ENCODE results near the gene PDLIM7. TPM values are rescaled to one million over a fixed set of nuclear protein-coding genes. Genes with fewer than 3 reads are reported as not detected.

Gene PDLIM7
- polyA plus RNA-seq, 1 of the 3 experiments (the other 2 are of a cell fraction): 206 TPM

- H3K9me3 ChIP-seq: no peaks in the 10 kb centered on the region
- CTCF ChIA-PET: interaction anchor here (0.8 to 15.5 kb wide), 8 partner anchors 11 to 74 kb away, joined by 3 to 318 read pairs (median 44); partner anchors contain the start of genes PDLIM7 and PFN3
- WGBS (ENCODE audit: low lambda C conversion rate): 92% methylated on average over 12 of the region's 15 CpGs
- H3K36me3 ChIP-seq (replicated peaks in 1 of 2; ENCODE audit: control insufficient read depth in 1 of 2, insufficient read depth in 2 of 2, low read length in 1 of 2): peaks cover 5 to 13% of the 10 kb centered on the region in 2 experiments
- H3K4me3 ChIP-seq (ENCODE audit: low read depth in 2 of 2, low read length in 1 of 2): no peak overlapping the region
- no peak overlapping the region for H2AFZ ChIP-seq (ENCODE audit: low read depth)
- DNase-seq: no peak
- H3K79me2 ChIP-seq (ENCODE audit: insufficient read depth): peaks cover 23% of the 10 kb centered on the region
- no peak overlapping the region for H3K4me2 ChIP-seq
- H3F3A ChIP-seq (replicated peaks; ENCODE audit: insufficient read depth): peaks cover 21% of the 10 kb centered on the region
- no peak for TF ChIP-seq POLR2AphosphoS5 (IDR thresholded peaks at IDR 0.05; ENCODE audit: low read depth, low read length)
- TF ChIP-seq EZH2phosphoT487 (IDR thresholded peaks at IDR 0.05; ENCODE audit: borderline replicate concordance, low read depth): no peak
- TF ChIP-seq FOSL2 (IDR thresholded peaks at IDR 0.05; ENCODE audit: borderline replicate concordance, low read depth): no peak
- TF ChIP-seq, protein P1, sequence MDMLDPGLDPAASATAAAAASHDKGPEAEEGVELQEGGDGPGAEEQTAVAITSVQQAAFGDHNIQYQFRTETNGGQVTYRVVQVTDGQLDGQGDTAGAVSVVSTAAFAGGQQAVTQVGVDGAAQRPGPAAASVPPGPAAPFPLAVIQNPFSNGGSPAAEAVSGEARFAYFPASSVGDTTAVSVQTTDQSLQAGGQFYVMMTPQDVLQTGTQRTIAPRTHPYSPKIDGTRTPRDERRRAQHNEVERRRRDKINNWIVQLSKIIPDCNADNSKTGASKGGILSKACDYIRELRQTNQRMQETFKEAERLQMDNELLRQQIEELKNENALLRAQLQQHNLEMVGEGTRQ (IDR thresholded peaks at IDR 0.05; ENCODE audit: borderline replicate concordance, low read depth, low read length): no peak
- TF ChIP-seq, protein P2, sequence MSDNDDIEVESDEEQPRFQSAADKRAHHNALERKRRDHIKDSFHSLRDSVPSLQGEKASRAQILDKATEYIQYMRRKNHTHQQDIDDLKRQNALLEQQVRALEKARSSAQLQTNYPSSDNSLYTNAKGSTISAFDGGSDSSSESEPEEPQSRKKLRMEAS (IDR thresholded peaks at IDR 0.05; ENCODE audit: low read depth): no peak
- TF ChIP-seq JUND (IDR thresholded peaks at IDR 0.05): no peak
- TF ChIP-seq ELF1 (IDR thresholded peaks at IDR 0.05): no peak
- no peak for TF ChIP-seq GABPA (IDR thresholded peaks at IDR 0.05; ENCODE audit: low read depth)
- no peak for TF ChIP-seq MXI1 (IDR thresholded peaks at IDR 0.05; ENCODE audit: low read depth, low read length)
- TF ChIP-seq FOXJ3 (CRISPR knock-in tag; IDR thresholded peaks at IDR 0.05): no peak
- TF ChIP-seq TCF12 (IDR thresholded peaks at IDR 0.05): no peak
- TF ChIP-seq MEF2A (IDR thresholded peaks at IDR 0.05; ENCODE audit: borderline replicate concordance, low read depth): no peak
- H4K20me1 ChIP-seq (ENCODE audit: insufficient read depth): 0 out of 2 replicates have a peak, but pooled peaks cover 9% of the 10 kb centered on the region
- no peaks in the 10 kb centered on the region for H3K9me2 ChIP-seq
- H3K27me3 ChIP-seq (ENCODE audit: insufficient read depth): no peaks in the 10 kb centered on the region
- no peak overlapping the region for H3K27ac ChIP-seq (ENCODE audit: low read depth in 2 of 2, low read length in 1 of 2)
- peaks cover 11 to 24% of the 10 kb centered on the region in 2 experiments for H3K4me1 ChIP-seq (ENCODE audit: control insufficient read depth in 1 of 2, insufficient read depth in 2 of 2, low read depth in 1 of 2, low read length in 1 of 2)
- POLR2A ChIA-PET: interaction anchor here (0.7 to 6.1 kb wide), 3 partner anchors 9 to 40 kb away, joined by 4 to 46 read pairs (median 7); no protein-coding TSS in a partner anchor
- H3K9ac ChIP-seq: no peak overlapping the region
These were observed 54.0 kb downstream of the PDLIM7 start for GRCh38 chr5:177443144-177443983.

GRCh38 chr5:177442066-177442826 lies 55.2 kb downstream of the PDLIM7 start:
- peaks cover 7 to 15% of the 10 kb centered on the region in 2 experiments; a peak in 2 of 4 replicates for H3K4me1 ChIP-seq (ENCODE audit: control insufficient read depth in 1 of 2, insufficient read depth in 2 of 2, low read depth in 1 of 2, low read length in 1 of 2)
- H3K9ac ChIP-seq: no peak overlapping the region
- H3K9me3 ChIP-seq: no peaks in the 10 kb centered on the region
- H3K36me3 ChIP-seq (replicated peaks in 1 of 2; ENCODE audit: control insufficient read depth in 1 of 2, insufficient read depth in 2 of 2, low read length in 1 of 2): peaks cover 9 to 15% of the 10 kb centered on the region in 2 experiments
- no peak for DNase-seq
- H4K20me1 ChIP-seq (ENCODE audit: insufficient read depth): 0 out of 2 replicates have a peak, but pooled peaks cover 9% of the 10 kb centered on the region
- H3K4me2 ChIP-seq: no peak overlapping the region
- peaks cover 15% of the 10 kb centered on the region for H3F3A ChIP-seq (replicated peaks; ENCODE audit: insufficient read depth)
- no peak overlapping the region for H3K4me3 ChIP-seq (ENCODE audit: low read depth in 2 of 2, low read length in 1 of 2)
- no peak overlapping the region for H2AFZ ChIP-seq (ENCODE audit: low read depth)
- POLR2A ChIA-PET: interaction anchor here (1.5 to 2.6 kb wide), 3 partner anchors 11 to 16 kb away, joined by 4 to 7 read pairs (median 7); no protein-coding TSS in a partner anchor
- CTCF ChIA-PET: interaction anchor here (0.6 to 13.9 kb wide), 10 partner anchors 11 to 133 kb away, joined by 3 to 228 read pairs (median 5); partner anchors contain the start of genes PDLIM7 and PFN3
- H3K79me2 ChIP-seq (ENCODE audit: insufficient read depth): peaks cover 23% of the 10 kb centered on the region
- H3K9me2 ChIP-seq: no peaks in the 10 kb centered on the region
- no peak overlapping the region for H3K27ac ChIP-seq (ENCODE audit: low read depth in 2 of 2, low read length in 1 of 2)
- no peaks in the 10 kb centered on the region for H3K27me3 ChIP-seq (ENCODE audit: insufficient read depth)
- WGBS (ENCODE audit: low lambda C conversion rate): 95% methylated on average over 6 of the region's 20 CpGs
- TF ChIP-seq, protein P3, sequence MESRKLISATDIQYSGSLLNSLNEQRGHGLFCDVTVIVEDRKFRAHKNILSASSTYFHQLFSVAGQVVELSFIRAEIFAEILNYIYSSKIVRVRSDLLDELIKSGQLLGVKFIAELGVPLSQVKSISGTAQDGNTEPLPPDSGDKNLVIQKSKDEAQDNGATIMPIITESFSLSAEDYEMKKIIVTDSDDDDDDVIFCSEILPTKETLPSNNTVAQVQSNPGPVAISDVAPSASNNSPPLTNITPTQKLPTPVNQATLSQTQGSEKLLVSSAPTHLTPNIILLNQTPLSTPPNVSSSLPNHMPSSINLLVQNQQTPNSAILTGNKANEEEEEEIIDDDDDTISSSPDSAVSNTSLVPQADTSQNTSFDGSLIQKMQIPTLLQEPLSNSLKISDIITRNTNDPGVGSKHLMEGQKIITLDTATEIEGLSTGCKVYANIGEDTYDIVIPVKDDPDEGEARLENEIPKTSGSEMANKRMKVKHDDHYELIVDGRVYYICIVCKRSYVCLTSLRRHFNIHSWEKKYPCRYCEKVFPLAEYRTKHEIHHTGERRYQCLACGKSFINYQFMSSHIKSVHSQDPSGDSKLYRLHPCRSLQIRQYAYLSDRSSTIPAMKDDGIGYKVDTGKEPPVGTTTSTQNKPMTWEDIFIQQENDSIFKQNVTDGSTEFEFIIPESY (IDR thresholded peaks at IDR 0.05; ENCODE audit: borderline replicate concordance, low read depth): no peak
- TF ChIP-seq, protein P4, sequence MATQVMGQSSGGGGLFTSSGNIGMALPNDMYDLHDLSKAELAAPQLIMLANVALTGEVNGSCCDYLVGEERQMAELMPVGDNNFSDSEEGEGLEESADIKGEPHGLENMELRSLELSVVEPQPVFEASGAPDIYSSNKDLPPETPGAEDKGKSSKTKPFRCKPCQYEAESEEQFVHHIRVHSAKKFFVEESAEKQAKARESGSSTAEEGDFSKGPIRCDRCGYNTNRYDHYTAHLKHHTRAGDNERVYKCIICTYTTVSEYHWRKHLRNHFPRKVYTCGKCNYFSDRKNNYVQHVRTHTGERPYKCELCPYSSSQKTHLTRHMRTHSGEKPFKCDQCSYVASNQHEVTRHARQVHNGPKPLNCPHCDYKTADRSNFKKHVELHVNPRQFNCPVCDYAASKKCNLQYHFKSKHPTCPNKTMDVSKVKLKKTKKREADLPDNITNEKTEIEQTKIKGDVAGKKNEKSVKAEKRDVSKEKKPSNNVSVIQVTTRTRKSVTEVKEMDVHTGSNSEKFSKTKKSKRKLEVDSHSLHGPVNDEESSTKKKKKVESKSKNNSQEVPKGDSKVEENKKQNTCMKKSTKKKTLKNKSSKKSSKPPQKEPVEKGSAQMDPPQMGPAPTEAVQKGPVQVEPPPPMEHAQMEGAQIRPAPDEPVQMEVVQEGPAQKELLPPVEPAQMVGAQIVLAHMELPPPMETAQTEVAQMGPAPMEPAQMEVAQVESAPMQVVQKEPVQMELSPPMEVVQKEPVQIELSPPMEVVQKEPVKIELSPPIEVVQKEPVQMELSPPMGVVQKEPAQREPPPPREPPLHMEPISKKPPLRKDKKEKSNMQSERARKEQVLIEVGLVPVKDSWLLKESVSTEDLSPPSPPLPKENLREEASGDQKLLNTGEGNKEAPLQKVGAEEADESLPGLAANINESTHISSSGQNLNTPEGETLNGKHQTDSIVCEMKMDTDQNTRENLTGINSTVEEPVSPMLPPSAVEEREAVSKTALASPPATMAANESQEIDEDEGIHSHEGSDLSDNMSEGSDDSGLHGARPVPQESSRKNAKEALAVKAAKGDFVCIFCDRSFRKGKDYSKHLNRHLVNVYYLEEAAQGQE (IDR thresholded peaks at IDR 0.05; ENCODE audit: low read depth, low read length): no peak
- TF ChIP-seq, protein P2 (IDR thresholded peaks at IDR 0.05; ENCODE audit: low read depth): no peak
- no peak for TF ChIP-seq RFX5 (IDR thresholded peaks at IDR 0.05; ENCODE audit: low read length)
- no peak for TF ChIP-seq GABPA (IDR thresholded peaks at IDR 0.05; ENCODE audit: low read depth)
- no peak for TF ChIP-seq FOXM1 (IDR thresholded peaks at IDR 0.05; ENCODE audit: low read depth)
- no peak for TF ChIP-seq EP300 (IDR thresholded peaks at IDR 0.05; ENCODE audit: borderline replicate concordance in 1 of 2, low read depth in 1 of 2, low read length in 1 of 2)
